GM21723 (cell line): ENCODE measurements around the gene RUNDC1.

Experiments
- ATAC-seq: cut with Tn5 transposase; IDR thresholded peaks from one replicate; pipeline ENCODE4 v1.9.1; 2021; ENCODE audit warnings: mild to moderate bottlenecking, moderate library complexity; ENCODE audit not compliant: unreplicated experiment

Gene RUNDC1

GRCh38 chr17:43016216-43016615 is 35.9 kb downstream of the RUNDC1 start:
- no peak for ATAC-seq

GRCh38 chr17:43018008-43018853 is 37.9 kb downstream of the RUNDC1 start:
- ATAC-seq, result no peak

- no peak for ATAC-seq
Measured at GRCh38 chr17:43018932-43019331, 38.6 kb downstream of the RUNDC1 start.

- no peak for ATAC-seq
Measured at GRCh38 chr17:43019418-43019817, 39.1 kb downstream of the RUNDC1 start.

- ATAC-seq, result no peak
Measured at GRCh38 chr17:43020030-43020621, 39.8 kb downstream of the RUNDC1 start.

- ATAC-seq, result no peak
Measured at GRCh38 chr17:43020789-43021740, 40.7 kb downstream of the RUNDC1 start.

GRCh38 chr17:43021741-43022512 is 41.6 kb downstream of the RUNDC1 start, which contains the start of gene VAT1:
Gene VAT1 (minus strand): TSS chr17:43022385. CDS start chr17:43022322, 63 bp downstream.
- ATAC-seq, result no peak

GRCh38 chr17:43024407-43025289 is 44.3 kb downstream of the RUNDC1 start, which contains the start of gene RND2:
Gene RND2 (plus strand): TSS chr17:43025231. CDS start chr17:43025348, 117 bp downstream.
- ATAC-seq, result peak; percentile 50

- ATAC-seq, result no peak
Measured at GRCh38 chr17:43025290-43025657, 44.9 kb downstream of the RUNDC1 start.

GRCh38 chr17:43025766-43026537 is 45.6 kb downstream of the RUNDC1 start:
- ATAC-seq, result no peak

GRCh38 chr17:43026595-43026994 is 46.2 kb downstream of the RUNDC1 start:
- ATAC-seq, result no peak

- no peak for ATAC-seq
Measured at GRCh38 chr17:43027091-43028032, 47.0 kb downstream of the RUNDC1 start.

- no peak for ATAC-seq
Measured at GRCh38 chr17:43028221-43028861, 48.0 kb downstream of the RUNDC1 start.

- ATAC-seq, result no peak
Measured at GRCh38 chr17:43030137-43030767, 49.9 kb downstream of the RUNDC1 start.

- no peak for ATAC-seq
Measured at GRCh38 chr17:43031666-43032065, 51.3 kb downstream of the RUNDC1 start.
